HG03558 (cell line): ENCODE results near the gene OXGR1.
"Not testable (repeated sequence)": the region's sequence is repeated elsewhere in the genome, so short reads cannot be mapped to it uniquely, and the experiment has no call there.

Experiments
- ATAC-seq: cut with Tn5 transposase; IDR thresholded peaks from one replicate; pipeline ENCODE4 v1.9.1; 2021; ENCODE audit warnings: moderate number of reproducible peaks; ENCODE audit not compliant: unreplicated experiment; ENCODE audit errors: extremely low read depth

Gene OXGR1

DNA sequence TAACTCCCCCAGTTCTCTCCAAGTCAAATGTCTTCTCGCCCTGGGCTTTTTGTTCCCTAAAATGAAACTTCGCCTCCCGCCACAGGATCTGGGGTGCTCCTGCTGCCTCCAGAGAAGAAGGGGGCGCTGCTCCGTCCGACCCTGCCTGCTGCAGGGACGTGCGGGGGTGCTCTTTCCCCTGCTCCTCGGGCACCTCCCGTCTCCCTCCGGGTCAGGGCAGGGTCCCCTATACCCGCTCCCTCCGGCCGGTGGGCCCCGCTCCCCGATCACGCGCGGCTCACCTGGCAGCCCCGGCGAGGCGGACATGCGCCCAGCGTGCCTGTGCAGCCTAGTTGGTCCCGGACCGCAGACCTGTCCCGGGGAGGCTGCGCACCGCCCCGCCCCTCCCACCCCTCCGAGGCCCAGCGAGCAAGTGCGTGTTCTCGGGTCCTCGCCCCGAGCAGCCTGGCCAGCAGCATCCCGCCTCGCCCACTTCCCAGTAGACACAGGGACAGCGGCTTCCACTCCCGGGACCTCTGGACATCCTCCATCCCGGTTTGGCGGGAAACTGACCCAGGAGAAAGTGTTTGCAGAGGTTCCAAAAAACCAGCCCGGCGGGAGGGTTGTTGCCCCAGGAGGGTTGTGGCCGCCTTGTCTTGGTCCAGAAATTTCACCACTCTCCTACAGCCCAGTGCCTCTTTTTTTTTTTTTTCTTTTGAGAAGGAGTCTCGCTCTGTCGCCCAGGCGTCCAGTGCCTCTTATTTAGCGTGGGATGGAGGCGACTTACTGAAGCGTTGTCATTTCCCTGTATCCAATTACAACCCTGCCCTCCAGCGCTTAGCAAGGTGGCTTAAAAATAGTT is at the start of gene OXGR1:
Gene OXGR1 (minus strand): TSS at position 460 of the 841 bp plus-strand sequence. CDS start 6,717 bp downstream, outside the sequence.
- no peak for ATAC-seq

DNA sequence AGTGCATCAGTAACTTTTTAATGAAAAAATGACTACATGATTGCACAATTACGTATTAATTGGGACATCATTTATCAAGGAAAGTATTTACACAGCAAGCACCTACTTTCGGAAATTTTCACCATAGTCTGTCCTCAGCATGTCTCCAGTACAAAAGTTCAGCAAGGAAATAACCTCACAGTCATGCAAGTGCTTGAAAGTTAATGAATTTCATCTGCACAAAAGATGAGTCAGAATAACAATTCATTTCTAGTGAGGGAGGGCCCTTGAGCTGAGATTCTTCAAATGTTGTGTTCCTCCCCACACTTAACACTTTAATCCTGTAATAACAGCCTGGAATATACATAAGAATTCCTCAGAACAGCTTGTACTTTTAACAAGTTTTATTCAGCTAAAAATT is 49.0 kb upstream of the OXGR1 start:
- no peak for ATAC-seq

DNA sequence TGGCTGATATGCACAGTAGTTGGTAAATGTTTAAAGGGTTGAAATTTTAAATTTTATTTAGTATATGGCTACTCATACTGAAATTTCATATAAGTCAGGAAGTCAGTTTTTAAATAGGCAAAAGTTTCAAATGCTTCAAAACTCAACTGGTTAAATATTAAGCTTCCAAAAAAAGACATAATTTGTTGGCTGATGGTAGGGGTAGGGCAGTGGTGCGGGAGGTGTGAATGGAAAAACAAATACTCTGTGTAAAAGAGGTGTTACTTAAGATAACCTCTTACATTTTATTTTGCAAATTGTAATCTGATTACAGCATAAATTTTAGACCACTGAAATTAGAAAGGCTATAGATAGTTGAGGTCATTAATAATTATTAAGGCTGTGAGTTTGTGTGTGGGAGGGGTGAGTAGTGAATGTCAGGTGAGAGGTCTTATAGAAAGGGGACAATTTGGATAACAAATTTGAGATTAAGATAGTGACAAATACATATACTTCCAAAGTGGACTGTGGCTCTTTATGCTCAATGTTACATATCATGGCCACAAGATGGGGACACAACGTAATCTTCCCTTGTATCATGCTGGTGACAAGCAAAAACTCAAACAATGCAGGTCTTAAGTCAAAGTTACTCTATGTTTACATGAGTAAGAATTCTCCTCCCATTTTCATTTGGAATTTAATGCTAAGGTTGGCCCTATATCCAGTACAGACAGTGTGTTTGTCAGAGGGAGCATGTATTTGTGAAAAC is 36.6 kb upstream of the OXGR1 start:
- no peak for ATAC-seq

DNA sequence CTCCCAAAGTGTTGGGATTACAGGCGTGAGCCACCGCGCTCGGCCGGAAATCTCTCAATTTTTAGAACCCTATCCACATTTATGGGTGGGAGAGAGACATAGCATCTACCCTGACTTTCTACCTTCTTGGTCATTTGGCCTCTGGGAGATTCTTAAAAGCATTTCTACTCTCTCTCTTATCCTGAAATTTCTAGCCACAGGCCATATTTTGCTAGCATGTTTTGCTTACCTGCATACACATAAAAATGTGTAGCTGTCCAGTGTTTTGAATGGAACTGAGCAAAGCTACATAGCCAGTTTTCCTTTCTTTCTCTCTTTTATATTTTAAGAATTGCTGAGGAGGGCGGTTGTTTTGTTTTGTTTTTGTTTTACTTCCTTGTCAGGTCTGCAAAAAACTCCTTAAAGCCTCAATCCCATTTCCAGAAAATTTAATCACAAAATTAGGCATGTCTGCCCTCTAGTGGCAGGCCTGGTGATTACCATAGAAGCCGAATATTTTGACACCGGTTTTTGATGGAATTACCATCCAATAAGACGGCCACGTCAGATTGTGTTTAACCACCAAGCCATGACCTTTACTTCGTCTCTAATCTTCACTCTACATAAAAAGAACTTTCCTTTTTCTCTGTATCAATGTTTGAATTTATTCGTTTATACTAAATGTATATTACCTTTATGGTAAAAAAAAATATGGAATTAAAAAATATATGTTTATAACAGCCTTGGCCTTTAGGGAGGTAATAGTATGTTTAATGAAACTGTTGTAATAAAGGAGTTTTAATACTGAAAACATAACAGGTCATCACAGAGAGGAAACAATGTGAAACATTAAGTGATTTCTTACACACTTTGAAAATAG is 34.4 kb upstream of the OXGR1 start:
- no peak for ATAC-seq

DNA sequence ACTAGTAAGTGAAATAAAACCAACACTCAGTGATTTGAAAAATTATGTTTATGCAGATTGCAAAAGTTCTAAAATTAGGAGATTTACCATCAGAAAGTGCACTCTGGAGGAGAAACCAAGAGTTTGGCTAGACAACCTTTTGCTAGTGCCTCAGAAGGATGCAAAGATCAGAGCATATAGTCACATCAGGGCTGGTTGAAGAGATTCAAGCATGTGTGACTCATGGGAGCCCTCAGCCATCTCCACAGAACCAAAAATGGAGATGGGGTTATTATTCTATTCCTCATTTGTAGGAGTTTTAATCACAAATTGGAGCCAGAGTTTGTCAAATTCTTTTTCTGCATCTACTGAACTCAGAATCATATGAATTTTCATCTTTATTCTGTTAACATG is 32.9 kb upstream of the OXGR1 start:
- ATAC-seq, result no peak

DNA sequence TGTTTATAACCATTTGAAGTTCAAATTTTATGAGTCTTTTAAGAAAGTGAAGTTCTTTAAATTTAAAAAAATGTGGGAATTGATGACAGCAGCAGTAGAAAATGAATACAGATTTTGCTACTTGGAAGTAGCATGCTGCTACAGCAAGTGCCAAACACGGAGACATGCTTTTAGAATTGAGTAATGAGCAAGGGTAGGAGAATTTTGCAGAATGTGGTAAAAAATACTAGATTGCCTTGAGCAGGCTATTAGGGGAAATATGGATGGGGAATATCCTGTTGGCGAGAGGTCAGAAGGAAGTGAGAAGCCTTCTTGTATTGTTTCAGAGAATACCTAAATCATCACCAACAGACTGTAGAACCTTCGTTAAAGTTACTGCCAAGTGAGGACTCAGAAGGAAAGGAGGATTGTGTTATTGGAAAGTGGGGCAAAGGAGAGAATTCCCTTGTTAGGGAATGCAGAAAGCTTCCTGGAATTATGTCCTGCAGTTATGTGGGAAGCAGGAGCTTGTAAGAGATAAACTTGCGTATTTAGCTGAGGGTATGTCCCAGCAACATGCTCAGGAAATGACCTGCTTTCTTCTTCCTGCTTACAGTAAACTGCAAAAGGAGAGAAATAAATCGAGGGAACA is 32.4 kb upstream of the OXGR1 start:
- no peak for ATAC-seq

DNA sequence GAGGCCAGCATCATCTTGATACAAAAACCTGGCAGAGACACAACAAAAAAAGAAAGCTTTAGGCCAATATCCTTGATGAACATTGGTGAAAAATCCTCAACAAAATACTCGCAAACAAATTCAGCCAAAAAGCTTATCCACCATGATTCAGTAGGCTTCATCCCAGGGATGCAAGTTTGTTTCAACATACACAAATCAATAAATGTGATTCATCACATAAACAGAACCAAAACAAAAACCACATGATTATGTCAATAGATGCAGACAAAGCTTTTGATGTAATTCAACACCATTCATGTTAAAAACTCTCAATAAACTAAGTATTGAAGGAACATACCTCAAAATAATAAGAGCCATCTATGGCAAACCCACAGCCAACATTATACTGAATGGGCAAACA is 29.5 kb upstream of the OXGR1 start:
- ATAC-seq, result not testable (repeated sequence)

DNA sequence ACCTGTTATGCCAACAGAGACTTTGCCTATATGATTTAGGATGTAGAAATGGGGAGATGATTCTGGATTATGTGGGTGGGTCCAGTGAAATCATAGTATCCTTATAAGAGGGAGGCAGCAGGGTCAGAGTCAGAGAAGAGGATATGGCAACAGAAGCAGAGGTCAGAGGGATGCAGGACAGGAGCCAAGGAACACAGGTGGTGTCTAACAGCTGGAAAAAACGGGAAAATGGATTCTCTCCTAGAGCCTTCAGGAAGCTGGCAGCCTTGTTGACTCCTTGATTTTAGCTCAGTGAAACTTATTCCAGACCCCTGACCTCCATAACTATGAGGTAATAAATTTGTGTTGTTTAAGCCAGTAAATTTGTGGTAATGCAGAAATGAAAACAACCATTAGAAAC is 28.8 kb upstream of the OXGR1 start:
- no peak for ATAC-seq

DNA sequence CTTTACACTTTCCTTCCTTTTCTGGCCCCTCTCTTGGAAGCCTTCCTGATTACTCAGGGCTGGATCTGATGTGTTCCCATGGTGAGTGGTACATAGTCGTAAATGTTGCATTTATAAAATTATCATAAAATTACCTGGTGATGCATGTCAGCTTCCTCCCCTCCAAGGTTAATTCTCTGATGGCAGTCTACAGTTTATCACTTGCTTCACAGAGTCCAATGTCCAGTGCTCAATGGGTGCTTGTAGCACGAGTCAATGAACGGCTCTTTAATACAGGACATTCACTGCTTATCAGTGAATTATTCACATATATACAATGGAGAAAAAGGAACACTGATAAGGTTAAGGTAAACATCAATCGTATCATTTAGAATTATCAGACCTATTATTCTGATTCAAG is 27.0 kb upstream of the OXGR1 start:
- no peak for ATAC-seq

DNA sequence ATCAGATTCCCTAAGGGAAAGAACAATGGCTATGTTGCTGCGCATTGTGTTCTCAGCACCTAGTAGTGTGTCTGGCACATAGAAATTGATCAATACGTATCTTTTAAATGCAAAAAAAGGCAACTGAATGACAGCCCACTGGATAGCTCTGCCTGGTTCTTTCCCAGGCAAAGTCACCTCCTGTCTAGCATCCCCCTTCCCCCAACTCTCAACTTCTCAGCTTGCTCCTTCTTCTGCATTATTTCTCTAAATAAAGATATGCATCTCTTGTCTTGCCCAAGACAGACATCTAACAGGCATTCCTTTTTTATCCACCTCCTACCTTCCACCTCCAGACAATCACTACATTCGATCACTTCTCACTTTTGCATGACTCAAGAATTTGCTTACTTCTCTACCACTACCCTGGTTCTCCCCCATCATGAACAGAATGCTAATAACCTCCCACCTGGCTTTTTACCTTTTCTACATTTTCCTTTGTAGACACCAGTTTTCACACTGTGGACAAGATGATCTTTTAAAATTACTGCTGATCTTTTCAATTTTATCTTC is 26.5 kb upstream of the OXGR1 start:
- ATAC-seq, result no peak

DNA sequence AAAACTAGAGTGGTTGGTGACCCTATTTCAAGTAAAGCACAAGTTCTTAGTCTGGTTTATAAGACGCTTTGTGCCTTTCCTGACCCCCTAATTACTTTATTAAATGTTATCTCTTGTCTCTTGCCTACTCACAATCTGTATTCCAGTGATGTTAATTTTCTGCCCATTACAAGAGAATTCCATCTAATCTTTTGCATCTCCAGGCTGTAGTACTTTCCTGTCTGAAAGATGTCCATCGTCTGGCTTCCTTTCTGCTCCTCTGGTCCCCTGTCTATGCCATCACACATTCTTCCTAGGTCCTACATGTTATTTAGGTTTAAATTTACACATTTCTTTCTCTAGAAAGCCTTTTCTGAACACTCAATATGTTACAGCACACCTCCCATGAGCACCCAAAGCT is 25.9 kb upstream of the OXGR1 start:
- ATAC-seq, result no peak

DNA sequence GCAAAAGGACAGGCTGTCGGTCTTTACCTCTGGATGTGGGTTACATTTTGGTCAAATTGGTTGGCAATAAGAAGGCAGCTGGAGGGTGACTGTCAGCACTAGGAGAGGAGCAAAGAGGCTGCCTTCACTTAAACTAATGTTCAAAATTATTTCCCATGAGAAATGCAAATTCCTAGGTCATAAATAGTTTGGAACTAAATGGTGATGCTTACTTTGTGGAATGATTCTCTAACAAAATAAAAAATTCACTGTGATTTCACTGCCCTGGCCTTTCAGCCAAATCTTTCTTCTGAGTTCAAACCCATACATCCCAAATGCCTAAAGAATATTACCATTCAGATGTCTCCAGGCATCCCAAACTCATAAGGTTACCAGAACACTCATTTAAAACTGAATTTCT is 25.0 kb upstream of the OXGR1 start:
- ATAC-seq, result no peak

DNA sequence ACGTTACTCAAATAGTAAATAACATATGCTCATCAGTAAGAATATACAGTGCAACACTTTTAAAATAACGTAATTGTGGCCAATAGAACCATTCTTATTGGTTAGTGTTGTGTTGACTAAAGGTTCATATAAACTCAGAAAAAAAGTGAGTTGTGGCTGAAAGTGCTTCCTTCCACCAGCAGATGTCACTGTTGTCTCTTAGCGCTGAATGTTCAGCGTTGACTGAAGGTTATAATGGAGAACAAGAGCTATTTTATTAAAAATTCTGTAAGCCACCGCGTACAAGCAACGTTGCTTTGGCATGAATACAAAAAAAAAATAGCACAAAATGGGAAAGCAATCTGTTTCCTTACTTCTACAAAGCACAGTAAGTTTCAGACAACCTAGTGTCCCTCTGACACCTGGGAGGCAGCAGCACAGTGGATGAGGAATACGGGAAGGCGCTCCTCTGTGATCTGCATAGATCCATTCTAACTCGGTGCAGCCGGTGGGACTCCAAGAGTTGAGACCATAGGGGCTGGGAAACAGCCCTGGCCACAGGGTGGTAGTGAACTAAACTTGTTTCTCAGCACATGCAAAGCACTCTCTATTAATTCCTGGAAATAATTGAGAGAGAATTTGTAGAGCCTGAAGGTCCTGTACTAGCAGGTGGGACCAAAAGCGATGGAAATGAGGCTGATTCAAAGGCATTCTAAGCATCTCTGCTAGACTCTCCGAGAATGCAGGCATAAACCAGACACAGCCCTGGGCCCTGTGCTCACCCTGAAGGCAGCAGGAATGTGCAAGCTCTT is 23.9 kb upstream of the OXGR1 start:
- ATAC-seq, result peak; percentile 95

DNA sequence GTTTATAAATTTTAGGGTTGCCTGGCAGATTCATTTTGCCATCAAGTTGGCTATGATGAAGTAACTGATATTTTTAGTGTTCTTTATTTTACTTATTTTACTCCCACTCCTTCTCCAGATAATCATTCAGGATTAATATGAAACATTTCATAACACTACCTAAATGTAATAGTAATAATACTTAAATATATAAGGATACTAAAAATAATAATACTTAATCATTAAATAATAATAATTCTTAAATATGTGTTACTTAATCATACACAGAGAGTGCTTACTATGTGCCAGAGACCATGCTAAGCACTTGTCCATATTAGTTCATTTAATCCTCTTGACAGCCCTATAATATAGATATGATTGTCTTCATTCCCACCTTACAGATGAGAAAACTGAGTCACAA is 23.0 kb upstream of the OXGR1 start:
- no peak for ATAC-seq

DNA sequence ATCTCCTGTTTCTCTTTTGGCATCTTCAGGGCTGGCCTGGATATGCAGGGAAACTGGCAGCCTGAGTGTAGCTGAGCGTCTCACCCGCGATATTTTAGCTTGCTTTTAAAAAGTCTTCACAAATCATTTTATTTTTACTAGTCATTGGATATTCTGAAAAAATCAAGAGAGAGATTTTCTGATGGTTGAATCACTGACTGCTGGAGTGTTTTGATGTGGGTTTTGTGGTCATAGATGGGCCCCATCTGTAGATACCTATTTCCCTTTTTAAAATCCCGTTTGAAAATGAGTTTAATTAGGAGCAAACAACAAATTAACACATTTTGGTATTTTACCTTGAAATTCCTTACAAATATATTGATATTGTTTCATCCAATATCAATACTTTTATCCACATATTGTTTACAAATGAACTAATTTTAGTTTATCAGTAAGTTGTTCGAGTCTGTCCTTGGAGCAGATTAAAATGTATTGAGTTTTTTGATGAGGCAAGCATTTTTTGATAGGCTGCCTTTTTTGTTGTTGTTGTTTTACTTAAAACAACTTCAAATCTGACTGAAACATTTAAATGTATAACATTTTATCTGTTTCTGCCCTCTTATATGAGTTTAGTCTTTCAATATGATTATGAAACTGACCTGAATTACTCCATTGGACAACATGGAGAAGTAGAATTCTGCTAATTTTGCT is 21.5 kb upstream of the OXGR1 start:
- no peak for ATAC-seq

DNA sequence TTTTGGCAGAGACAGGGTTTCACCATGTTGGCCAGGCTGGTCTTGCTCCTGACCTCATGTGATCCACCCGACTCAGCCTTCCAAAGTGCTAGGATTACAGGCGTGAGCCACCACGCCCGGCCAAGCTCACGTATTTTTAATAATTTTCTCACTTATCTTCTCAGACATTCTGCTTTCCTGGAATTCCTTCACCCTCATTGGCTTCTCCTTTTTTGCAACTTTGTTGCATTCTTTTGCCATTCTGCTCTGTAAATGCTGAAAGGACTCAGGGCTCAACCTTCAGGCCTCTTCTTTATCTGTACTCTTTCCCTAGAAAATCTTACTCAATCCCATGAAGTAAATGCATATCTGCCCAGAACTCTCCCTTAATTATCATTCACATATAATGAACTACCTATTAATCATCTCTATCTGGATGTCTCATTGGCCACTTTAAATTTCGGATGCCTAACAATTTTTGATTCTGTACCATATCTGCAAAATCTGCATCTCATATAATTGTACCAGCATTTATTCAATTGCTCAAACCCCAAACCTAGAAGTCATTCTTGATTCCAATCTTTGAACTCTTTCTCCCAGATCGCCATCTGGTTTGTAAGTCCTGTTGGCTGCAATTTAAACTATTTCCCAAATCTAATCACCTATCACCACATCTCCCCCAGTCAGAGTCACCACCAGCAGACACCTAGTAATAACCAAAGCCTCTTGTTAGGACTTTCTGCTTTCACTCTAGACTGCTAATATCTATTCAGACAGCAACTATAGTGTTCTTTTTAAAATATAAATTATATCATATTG is 18.2 kb upstream of the OXGR1 start:
- no peak for ATAC-seq

DNA sequence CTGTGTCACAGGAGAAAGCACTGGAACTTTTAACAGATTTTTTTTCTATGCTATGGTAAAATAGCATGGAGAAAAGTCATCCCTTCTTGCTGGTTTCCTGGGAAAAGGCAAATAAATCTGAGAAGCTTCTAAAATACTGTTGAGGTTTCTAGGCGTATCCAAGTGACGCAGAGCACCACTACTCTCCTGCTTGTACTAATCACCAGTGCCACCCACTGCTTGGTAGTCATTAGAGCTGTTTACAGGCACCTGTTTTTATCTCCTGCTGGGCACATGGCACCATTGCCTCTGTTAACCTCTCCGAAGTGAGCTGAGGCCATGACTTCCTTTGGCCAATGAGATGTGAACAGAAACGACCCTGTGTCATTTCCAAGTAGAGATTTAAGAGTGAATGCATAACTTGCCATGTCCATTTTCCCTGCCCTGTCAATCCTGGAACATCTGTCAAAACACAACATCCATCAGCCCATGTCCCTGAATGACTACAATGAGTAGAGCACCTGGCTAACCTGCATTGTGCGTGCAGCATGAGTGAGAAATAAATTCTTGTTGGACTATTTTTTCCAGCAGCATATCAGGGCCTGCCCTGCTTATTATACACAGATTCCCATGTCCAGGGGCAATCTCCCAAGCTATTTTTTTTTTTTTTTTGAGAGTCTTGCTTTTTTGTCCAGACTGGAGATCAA is 17.3 kb upstream of the OXGR1 start:
- ATAC-seq, result no peak
